Panc1 (cell line): ENCODE measurements around the gene MYEF2. TPM values are rescaled to one million over a fixed set of nuclear protein-coding genes. Genes with fewer than 3 reads are reported as not detected.

Experiments
- ATAC-seq: fragments of 200-7000 bp; cut with Tn5 transposase; 2 replicates; pipeline ENCODE4 v1.9.1; 2020; ENCODE audit warnings: mild to moderate bottlenecking, moderate library complexity
- BruUV-seq: library from RNA; stranded (reverse); fragments of 400-500 nt; replicated peaks from 2 replicates; lab custom pipeline; 2021; lab: Mats Ljungman, UMichigan
- CTCF ChIA-PET: fragments of 300-600 bp; sonication (Branson Sonifier 250); formaldehyde crosslinking; loops from one replicate; lab custom pipeline; 2022; ENCODE audit warnings: antibody characterized with exemption; lab: Charles Lee
- POLR2A ChIA-PET: fragments of 300-600 bp; sonication (Branson Sonifier 250); formaldehyde crosslinking; loops from one replicate; lab custom pipeline; 2022; ENCODE audit warnings: antibody characterized with exemption; lab: Charles Lee
- DNase-seq: peaks from one replicate; pipeline ENCODE4 v3.0.0-alpha.2; 2010; ENCODE audit warnings: low read depth, low spot score
- H3K27ac ChIP-seq: 2 replicates; pipeline ENCODE4 v1.5.1; 2011; ENCODE audit warnings: mild to moderate bottlenecking, low read length, inconsistent platforms
- H3K27me3 ChIP-seq: fragments of 200-500 bp; sonication (Bioruptor generic); 2 replicates; pipeline ENCODE4 v1.6.0; 2014; ENCODE audit warnings: low read length, inconsistent platforms; ENCODE audit not compliant: control insufficient read depth, insufficient read depth
- H3K36me3 ChIP-seq: fragments of 200-500 bp; sonication (Bioruptor generic); 2 replicates; pipeline ENCODE4 v1.5.1; 2014; ENCODE audit warnings: inconsistent platforms, mild to moderate bottlenecking, low read length, moderate library complexity; ENCODE audit not compliant: control insufficient read depth, insufficient read depth
- H3K4me1 ChIP-seq: 2 replicates; pipeline ENCODE4 v1.5.1; 2011; ENCODE audit warnings: inconsistent platforms, mild to moderate bottlenecking, low read length, moderate library complexity; ENCODE audit not compliant: control insufficient read depth, insufficient read depth
- H3K4me3 ChIP-seq, 2 experiments: 2 replicates each; pipeline ENCODE4 v1.5.1; 2011 to 2012; ENCODE audit warnings: low read depth in 2 of 2, low read length in 2 of 2, mild to moderate bottlenecking in 2 of 2, inconsistent platforms in 1 of 2, moderate library complexity in 1 of 2
- H3K9me3 ChIP-seq: fragments of 200-500 bp; sonication (Bioruptor generic); 2 replicates; pipeline ENCODE4 v1.5.1; 2014; ENCODE audit warnings: low read depth, mild to moderate bottlenecking, inconsistent platforms, low read length, moderate library complexity; ENCODE audit not compliant: control insufficient read depth, insufficient read depth
- POLR2AphosphoS5 ChIP-seq: IDR thresholded peaks from 2 replicates; pipeline ENCODE4 v1.6.1; 2012; ENCODE audit warnings: mild to moderate bottlenecking, low read depth, low read length, moderate library complexity
- SIN3A ChIP-seq: IDR thresholded peaks from 2 replicates; pipeline ENCODE4 v1.6.1; 2012; ENCODE audit warnings: low read depth, mild to moderate bottlenecking, low read length, moderate library complexity, borderline replicate concordance; ENCODE audit not compliant: insufficient read depth
- TCF7L2 ChIP-seq: IDR thresholded peaks from 2 replicates; pipeline ENCODE4 v1.6.1; 2011; ENCODE audit warnings: mild to moderate bottlenecking, low read depth, low read length, inconsistent platforms
- in situ Hi-C: cut with HindIII; loops from 2 replicates; pipeline ENCODE4 v1.10.0; 2016; ENCODE audit warnings: low sequenced_read_pairs, low pct_unique_long_range_greater_than_20kb
- intact Hi-C: fragments of 100-400 bp; cut with micrococcal nuclease; formaldehyde crosslinking; loops from one replicate; pipeline ENCODE4 v1.10.0; 2022; ENCODE audit not compliant: unreplicated experiment
- total RNA-seq: library from RNA; stranded (reverse); gene quantifications from one replicate; pipeline ENCODE4 v1.2.1, GENCODE V29; 2021; ENCODE audit not compliant: unreplicated experiment
- TF ChIP-seq, protein P1 (sequence below), 2 experiments: IDR thresholded peaks; 2 replicates each; pipeline ENCODE4 v1.6.1; 2011 to 2012; ENCODE audit warnings: low read depth in 2 of 2, control low read depth in 1 of 2, low read length in 1 of 2, mild to moderate bottlenecking in 1 of 2, moderate library complexity in 1 of 2; ENCODE audit not compliant: insufficient read depth in 1 of 2
- TF ChIP-seq, protein P2 (sequence below): fragments of 450-650 bp; IDR thresholded peaks from 2 replicates; pipeline ENCODE4 v1.5.1; 2017; ENCODE audit warnings: mild to moderate bottlenecking

The MYEF2 gene
- total RNA-seq, 1 experiment from 2014 or later: 71.3 TPM

- ATAC-seq (no peak), DNase-seq (no peak)
- no TSS peak for BruUV-seq
- CTCF ChIA-PET: no interaction called here
- no peak for TF ChIP-seq POLR2AphosphoS5
- TF ChIP-seq, protein P1, sequence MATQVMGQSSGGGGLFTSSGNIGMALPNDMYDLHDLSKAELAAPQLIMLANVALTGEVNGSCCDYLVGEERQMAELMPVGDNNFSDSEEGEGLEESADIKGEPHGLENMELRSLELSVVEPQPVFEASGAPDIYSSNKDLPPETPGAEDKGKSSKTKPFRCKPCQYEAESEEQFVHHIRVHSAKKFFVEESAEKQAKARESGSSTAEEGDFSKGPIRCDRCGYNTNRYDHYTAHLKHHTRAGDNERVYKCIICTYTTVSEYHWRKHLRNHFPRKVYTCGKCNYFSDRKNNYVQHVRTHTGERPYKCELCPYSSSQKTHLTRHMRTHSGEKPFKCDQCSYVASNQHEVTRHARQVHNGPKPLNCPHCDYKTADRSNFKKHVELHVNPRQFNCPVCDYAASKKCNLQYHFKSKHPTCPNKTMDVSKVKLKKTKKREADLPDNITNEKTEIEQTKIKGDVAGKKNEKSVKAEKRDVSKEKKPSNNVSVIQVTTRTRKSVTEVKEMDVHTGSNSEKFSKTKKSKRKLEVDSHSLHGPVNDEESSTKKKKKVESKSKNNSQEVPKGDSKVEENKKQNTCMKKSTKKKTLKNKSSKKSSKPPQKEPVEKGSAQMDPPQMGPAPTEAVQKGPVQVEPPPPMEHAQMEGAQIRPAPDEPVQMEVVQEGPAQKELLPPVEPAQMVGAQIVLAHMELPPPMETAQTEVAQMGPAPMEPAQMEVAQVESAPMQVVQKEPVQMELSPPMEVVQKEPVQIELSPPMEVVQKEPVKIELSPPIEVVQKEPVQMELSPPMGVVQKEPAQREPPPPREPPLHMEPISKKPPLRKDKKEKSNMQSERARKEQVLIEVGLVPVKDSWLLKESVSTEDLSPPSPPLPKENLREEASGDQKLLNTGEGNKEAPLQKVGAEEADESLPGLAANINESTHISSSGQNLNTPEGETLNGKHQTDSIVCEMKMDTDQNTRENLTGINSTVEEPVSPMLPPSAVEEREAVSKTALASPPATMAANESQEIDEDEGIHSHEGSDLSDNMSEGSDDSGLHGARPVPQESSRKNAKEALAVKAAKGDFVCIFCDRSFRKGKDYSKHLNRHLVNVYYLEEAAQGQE (IDR thresholded peaks at IDR 0.05; ENCODE audit: insufficient read depth in 1 of 2, low read depth in 2 of 2, low read length in 1 of 2): no peak
- intact Hi-C loops (no loop called here), in situ Hi-C loops (no loop called here)
- Histone ChIP-seq H3K4me1 (no peaks in the 10 kb centered on the region), H3K9me3 (no peaks in the 10 kb centered on the region), H3K36me3 (no peaks in the 10 kb centered on the region), H3K27me3 (no peaks in the 10 kb centered on the region), H3K4me3 (no peak overlapping the region), H3K27ac (no peak overlapping the region)
- POLR2A ChIA-PET: no interaction called here
Observed at GRCh38 chr15:48089702-48090101, 88.4 kb downstream of the MYEF2 start.

GRCh38 chr15:48087844-48088243 is 90.3 kb downstream of the MYEF2 start:
- Histone ChIP-seq H3K4me3 (no peak overlapping the region), H3K36me3 (no peaks in the 10 kb centered on the region), H3K27ac (no peak overlapping the region), H3K9me3 (no peaks in the 10 kb centered on the region), H3K4me1 (no peaks in the 10 kb centered on the region), H3K27me3 (no peaks in the 10 kb centered on the region)
- intact Hi-C loops: no loop called here
- in situ Hi-C loops: no loop called here
- ATAC-seq: no peak
- ChIA-PET POLR2A (no interaction called here), CTCF (no interaction called here)
- no peak for DNase-seq
- TF ChIP-seq, protein P1 (IDR thresholded peaks at IDR 0.05; ENCODE audit: insufficient read depth in 1 of 2, low read depth in 2 of 2, low read length in 1 of 2): no peak
- TF ChIP-seq TCF7L2: no peak
- TF ChIP-seq, protein P2, sequence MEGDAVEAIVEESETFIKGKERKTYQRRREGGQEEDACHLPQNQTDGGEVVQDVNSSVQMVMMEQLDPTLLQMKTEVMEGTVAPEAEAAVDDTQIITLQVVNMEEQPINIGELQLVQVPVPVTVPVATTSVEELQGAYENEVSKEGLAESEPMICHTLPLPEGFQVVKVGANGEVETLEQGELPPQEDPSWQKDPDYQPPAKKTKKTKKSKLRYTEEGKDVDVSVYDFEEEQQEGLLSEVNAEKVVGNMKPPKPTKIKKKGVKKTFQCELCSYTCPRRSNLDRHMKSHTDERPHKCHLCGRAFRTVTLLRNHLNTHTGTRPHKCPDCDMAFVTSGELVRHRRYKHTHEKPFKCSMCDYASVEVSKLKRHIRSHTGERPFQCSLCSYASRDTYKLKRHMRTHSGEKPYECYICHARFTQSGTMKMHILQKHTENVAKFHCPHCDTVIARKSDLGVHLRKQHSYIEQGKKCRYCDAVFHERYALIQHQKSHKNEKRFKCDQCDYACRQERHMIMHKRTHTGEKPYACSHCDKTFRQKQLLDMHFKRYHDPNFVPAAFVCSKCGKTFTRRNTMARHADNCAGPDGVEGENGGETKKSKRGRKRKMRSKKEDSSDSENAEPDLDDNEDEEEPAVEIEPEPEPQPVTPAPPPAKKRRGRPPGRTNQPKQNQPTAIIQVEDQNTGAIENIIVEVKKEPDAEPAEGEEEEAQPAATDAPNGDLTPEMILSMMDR: no peak
- no peak for TF ChIP-seq SIN3A
- no peak for TF ChIP-seq POLR2AphosphoS5
- BruUV-seq: no TSS peak
